HEK293T (cell line): ENCODE measurements around the gene TMEM42.

Source experiments
- BHLHE40 ChIP-seq: fragments of 450-650 bp; IDR thresholded peaks from 2 replicates; pipeline ENCODE4 v1.6.1; 2016; ENCODE audit warnings: mild to moderate bottlenecking, moderate library complexity, borderline replicate concordance
- CTBP1 ChIP-seq: fragments of 450-650 bp; IDR thresholded peaks from 2 replicates; pipeline ENCODE4 v1.6.1; 2016; ENCODE audit warnings: borderline replicate concordance
- ELF4 ChIP-seq: fragments of 450-650 bp; IDR thresholded peaks from 2 replicates; pipeline ENCODE4 v1.6.1; 2017; ENCODE audit warnings: antibody characterized with exemption
- FOXK2 ChIP-seq: fragments of 450-650 bp; IDR thresholded peaks from 2 replicates; pipeline ENCODE4 v1.6.1; 2016; ENCODE audit warnings: mild to moderate bottlenecking
- SP1 ChIP-seq: fragments of 450-650 bp; IDR thresholded peaks from 2 replicates; pipeline ENCODE4 v1.6.1; 2017
- SUZ12 ChIP-seq: fragments of 450-650 bp; IDR thresholded peaks from 2 replicates; pipeline ENCODE4 v1.6.1; 2016; ENCODE audit warnings: mild to moderate bottlenecking
- TARDBP ChIP-seq: fragments of 450-650 bp; IDR thresholded peaks from 2 replicates; pipeline ENCODE4 v1.6.1; 2016

DNA sequence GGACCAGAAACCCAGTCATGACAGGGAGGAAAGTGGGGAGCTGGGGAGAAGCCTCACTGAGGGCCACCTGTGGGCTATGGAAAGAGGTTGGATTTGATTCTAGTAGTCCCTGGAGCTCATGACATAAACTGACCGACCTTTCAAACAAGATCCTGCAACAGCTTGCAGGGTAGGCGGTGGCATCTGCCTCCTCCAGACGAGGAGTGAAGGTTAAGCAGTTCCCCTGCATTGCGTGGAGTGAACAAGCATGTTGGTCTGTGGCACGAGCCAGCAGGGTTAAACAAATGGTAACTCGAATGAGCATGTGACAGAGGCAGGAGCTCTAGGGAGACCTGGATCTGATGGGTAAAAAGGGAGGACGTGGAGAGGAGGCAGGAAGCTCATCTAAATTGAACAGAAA, 25.4 kb downstream of the TMEM42 start:
- no peak for TF ChIP-seq BHLHE40
- TF ChIP-seq SP1 = no peak
- TF ChIP-seq TARDBP = no peak
- no peak for TF ChIP-seq SUZ12
- TF ChIP-seq ELF4 = no peak
- TF ChIP-seq CTBP1 = no peak
- TF ChIP-seq FOXK2 = no peak
